HL-60 (cell line): Measurements from ENCODE around the gene ETV5.
A peak's percentile ranks its signal among the peaks of the same experiment; 100 is the strongest.

ENCODE experiments used
- CTCF ChIP-seq: IDR thresholded peaks from one replicate; pipeline ENCODE4 v1.5.1; 2011; ENCODE audit warnings: low read length, control low read depth, inconsistent platforms; ENCODE audit not compliant: insufficient read depth
- GABPA ChIP-seq: IDR thresholded peaks from 2 replicates; pipeline ENCODE4 v1.6.1; 2012; ENCODE audit warnings: low read depth
- POLR2AphosphoS5 ChIP-seq: IDR thresholded peaks from 2 replicates; pipeline ENCODE4 v1.6.1; 2012; ENCODE audit warnings: low read depth
- SPI1 ChIP-seq: IDR thresholded peaks from 2 replicates; pipeline ENCODE4 v1.6.1; 2012; ENCODE audit warnings: low read depth, mild to moderate bottlenecking, borderline replicate concordance
- TF ChIP-seq, protein P1 (sequence below): IDR thresholded peaks from 2 replicates; pipeline ENCODE4 v1.6.1; 2012; ENCODE audit warnings: low read depth; ENCODE audit not compliant: insufficient replicate concordance

DNA sequence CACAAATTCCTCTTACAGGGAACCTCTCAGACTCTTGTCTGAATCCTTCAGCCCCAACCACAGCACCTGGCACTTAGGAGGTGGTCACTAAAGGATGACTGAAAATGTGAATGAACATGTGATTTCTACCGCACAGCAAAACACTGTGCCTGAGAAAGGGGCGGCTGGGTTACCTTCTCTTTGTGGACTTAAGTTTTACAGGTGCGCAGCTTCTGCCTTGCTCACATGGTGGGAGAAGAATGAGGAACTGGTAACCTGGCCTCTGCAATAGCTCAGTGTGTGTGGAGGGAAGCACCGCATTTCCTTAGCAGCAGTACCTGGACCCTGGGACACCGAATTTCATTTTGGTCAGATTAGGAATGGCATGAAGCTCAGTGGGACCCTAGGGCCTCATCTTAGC is 9.8 kb upstream of the ETV5 start:
- TF ChIP-seq CTCF (no peak), GABPA (no peak), SPI1 (peak; percentile 43; the same call in 1 of the 2 replicates), POLR2AphosphoS5 (no peak)
- TF ChIP-seq, protein P1, sequence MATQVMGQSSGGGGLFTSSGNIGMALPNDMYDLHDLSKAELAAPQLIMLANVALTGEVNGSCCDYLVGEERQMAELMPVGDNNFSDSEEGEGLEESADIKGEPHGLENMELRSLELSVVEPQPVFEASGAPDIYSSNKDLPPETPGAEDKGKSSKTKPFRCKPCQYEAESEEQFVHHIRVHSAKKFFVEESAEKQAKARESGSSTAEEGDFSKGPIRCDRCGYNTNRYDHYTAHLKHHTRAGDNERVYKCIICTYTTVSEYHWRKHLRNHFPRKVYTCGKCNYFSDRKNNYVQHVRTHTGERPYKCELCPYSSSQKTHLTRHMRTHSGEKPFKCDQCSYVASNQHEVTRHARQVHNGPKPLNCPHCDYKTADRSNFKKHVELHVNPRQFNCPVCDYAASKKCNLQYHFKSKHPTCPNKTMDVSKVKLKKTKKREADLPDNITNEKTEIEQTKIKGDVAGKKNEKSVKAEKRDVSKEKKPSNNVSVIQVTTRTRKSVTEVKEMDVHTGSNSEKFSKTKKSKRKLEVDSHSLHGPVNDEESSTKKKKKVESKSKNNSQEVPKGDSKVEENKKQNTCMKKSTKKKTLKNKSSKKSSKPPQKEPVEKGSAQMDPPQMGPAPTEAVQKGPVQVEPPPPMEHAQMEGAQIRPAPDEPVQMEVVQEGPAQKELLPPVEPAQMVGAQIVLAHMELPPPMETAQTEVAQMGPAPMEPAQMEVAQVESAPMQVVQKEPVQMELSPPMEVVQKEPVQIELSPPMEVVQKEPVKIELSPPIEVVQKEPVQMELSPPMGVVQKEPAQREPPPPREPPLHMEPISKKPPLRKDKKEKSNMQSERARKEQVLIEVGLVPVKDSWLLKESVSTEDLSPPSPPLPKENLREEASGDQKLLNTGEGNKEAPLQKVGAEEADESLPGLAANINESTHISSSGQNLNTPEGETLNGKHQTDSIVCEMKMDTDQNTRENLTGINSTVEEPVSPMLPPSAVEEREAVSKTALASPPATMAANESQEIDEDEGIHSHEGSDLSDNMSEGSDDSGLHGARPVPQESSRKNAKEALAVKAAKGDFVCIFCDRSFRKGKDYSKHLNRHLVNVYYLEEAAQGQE, result no peak
